Tibial nerve (tissue), 3 donors: Measurements from ENCODE around the gene SP140.

Source experiments
- CTCF ChIP-seq, 5 experiments: fragments of 200-600 bp in 3 of 5; fragments of 450-650 bp in 2 of 5; sonication (generic) in 3 of 5; IDR thresholded peaks; one replicate each; pipeline ENCODE4 v1.5.1; 2016 to 2019; ENCODE audit warnings: antibody characterized with exemption in 5 of 5, mild to moderate bottlenecking in 3 of 5, moderate library complexity in 2 of 5
- POLR2A ChIP-seq, 2 donors: fragments of 450-650 bp; IDR thresholded peaks; one replicate each; pipeline ENCODE4 v1.6.1; 2017; ENCODE audit warnings: antibody characterized with exemption in 2 of 2, mild to moderate bottlenecking in 2 of 2, moderate library complexity in 2 of 2

- TF ChIP-seq CTCF (IDR thresholded peaks at IDR 0.05) (no peak), POLR2A (IDR thresholded peaks at IDR 0.05) (no peak)
These were observed 110.4 kb downstream of the SP140 start for GRCh38 chr2:230335864-230336506.
